ENCODE results near the gene ENO4. TPM values are rescaled to one million over a fixed set of nuclear protein-coding genes. Genes with fewer than 3 reads are reported as not detected.

Gene ENO4
- total and polyA plus RNA-seq, 10 of the 15 experiments (the other 5 are each of a cell fraction or from before 2014, with no cell fraction given): 0.12 to 0.37 (median 0.18) TPM; not detected in 7

DNA sequence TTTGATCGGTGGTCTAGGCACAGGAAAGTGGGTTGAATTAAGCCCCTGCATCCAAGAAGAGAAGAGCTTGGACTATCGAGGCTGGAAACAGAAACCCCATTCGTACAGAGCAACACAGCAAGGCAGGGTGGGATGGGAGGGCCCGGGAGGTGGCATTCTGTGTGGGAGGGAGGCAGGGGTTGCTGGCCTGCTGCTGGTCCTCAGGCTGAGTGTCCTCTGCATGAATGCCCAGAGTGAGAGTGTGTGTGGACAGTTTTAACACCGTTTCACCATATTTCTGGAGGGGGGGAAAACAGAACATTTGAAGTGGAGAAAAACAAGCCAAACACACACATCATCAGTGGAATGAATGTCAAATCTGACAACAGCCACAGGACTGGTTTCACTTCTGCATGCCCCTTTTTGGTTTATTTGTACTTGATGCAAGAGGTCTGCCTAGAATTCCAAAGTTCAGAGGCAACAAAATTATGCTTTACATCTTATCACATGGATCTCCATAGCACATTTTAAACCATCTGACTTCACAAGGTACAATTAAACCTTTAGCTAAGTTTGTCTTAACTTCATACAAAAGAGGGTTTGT is 11.1 kb upstream of the ENO4 start (continued):
- TF ChIP-seq ESRRA (IDR thresholded peaks at IDR 0.05; ENCODE audit: low read length) (no peak), STAT1 (conservative IDR thresholded peaks at IDR 0.05) (no peak), CBX3 (IDR thresholded peaks at IDR 0.05; ENCODE audit: borderline replicate concordance, low read depth) (no peak), BACH1 (IDR thresholded peaks at IDR 0.05; ENCODE audit: borderline replicate concordance) (no peak), TCF12 (IDR thresholded peaks at IDR 0.05; ENCODE audit: low read depth, low read length) (no peak)

DNA sequence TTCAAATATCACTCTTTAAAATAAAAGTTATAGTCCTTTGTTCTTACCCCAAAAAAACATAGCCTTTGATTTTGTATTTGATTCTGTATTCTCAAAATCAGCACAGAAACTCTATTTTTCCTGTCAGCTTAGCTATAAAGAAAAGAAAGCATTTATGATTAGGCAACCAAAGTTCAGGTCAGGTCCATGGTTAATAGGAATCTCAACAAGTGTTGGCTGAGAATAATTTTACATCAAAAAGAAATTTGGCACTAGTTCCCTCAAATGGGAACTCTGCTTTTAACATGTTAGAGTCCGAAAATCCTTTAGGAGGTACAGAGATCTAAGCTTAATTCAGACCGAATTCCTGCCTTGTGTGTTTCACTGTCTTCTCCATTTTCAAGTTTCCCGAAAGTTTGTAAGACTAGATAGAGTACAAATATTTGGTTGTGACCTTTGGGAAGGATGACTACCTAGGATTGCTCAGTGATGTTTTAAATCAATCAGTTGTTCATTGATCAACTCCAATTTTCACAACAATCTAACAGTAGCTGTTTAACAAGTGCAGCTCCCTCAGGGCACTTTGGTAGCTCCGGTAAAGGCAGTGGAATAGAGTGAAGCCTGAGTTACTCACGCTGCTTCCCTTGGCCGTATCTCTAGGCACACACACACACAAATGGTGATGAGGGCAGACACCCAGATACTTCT is 8.8 kb upstream of the ENO4 start:
- POLR2A ChIA-PET: no interaction called here
- Histone ChIP-seq H3K9ac (ENCODE audit: control insufficient read depth, insufficient read depth, low read length) (no peak overlapping the region), H3K27ac (ENCODE audit: control insufficient read depth, insufficient read depth) (no peak overlapping the region), H3K79me2 (ENCODE audit: control insufficient read depth, insufficient read depth, low read length) (no peaks in the 10 kb centered on the region; the same call in 1 of the 2 replicates), H3K36me3 (ENCODE audit: control insufficient read depth in 2 of 2, insufficient read depth in 2 of 2, low read length in 1 of 2) (no peaks in the 10 kb centered on the region), H3K27me3 (replicated peaks in 1 of 2; ENCODE audit: control insufficient read depth in 2 of 2, insufficient read depth in 2 of 2, low read length in 1 of 2) (no peaks in the 10 kb centered on the region; a peak in 1 of 4 replicates), H3K4me1 (ENCODE audit: control insufficient read depth, insufficient read depth, low read length) (peaks cover 5% of the 10 kb centered on the region), H3K4me3 (no peak overlapping the region), H2AFZ (ENCODE audit: control insufficient read depth, low read depth, low read length) (no peak overlapping the region), H3K4me2 (ENCODE audit: control insufficient read depth, insufficient read depth) (no peak overlapping the region), H3K9me3 (replicated peaks; ENCODE audit: control insufficient read depth, insufficient read depth, low read length) (no peaks in the 10 kb centered on the region), H4K20me1 (ENCODE audit: control insufficient read depth, insufficient read depth) (no peaks in the 10 kb centered on the region)
- RAD21 ChIA-PET (ENCODE audit: unreplicated experiment): interaction anchor here (1.2 to 1.4 kb wide), 2 partner anchors 9 to 298 kb away, joined by 3 to 5 read pairs; partner anchors contain the start of gene ENO4
- CTCF ChIA-PET: interaction anchor here (2.1 to 4.3 kb wide), 2 partner anchors 52 to 335 kb away, joined by 5 to 24 read pairs; no protein-coding TSS in a partner anchor
- intact Hi-C loops (cut with micrococcal nuclease; ENCODE audit: unreplicated experiment) (no loop called here), in situ Hi-C loops (cut with MboI) (no loop called here)
- no TSS peak for BruUV-seq (replicated peaks)
- FAIRE-seq: no peak
- 76% methylated on average over 6 of the region's 6 CpGs for WGBS (ENCODE audit: insufficient coverage, insufficient replicate concordance, low lambda C conversion rate, missing lambda C conversion rate)
- ATAC-seq: no peak
- SMC1A ChIA-PET (ENCODE audit: uncharacterized antibody, unreplicated experiment): interaction anchor here (0.8 kb wide), 1 partner anchor 27 kb away, joined by 3 read pairs; no protein-coding TSS in a partner anchor
- DNase-seq (ENCODE audit: low read depth, low spot score): no peak
- TF ChIP-seq, protein P1, sequence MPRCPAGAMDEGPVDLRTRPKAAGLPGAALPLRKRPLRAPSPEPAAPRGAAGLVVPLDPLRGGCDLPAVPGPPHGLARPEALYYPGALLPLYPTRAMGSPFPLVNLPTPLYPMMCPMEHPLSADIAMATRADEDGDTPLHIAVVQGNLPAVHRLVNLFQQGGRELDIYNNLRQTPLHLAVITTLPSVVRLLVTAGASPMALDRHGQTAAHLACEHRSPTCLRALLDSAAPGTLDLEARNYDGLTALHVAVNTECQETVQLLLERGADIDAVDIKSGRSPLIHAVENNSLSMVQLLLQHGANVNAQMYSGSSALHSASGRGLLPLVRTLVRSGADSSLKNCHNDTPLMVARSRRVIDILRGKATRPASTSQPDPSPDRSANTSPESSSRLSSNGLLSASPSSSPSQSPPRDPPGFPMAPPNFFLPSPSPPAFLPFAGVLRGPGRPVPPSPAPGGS (IDR thresholded peaks at IDR 0.05; ENCODE audit: borderline replicate concordance, insufficient read depth, low read depth, low read length, poor library complexity, severe bottlenecking): no peak
- TF ChIP-seq STAT1 (conservative IDR thresholded peaks at IDR 0.05): no peak
- TF ChIP-seq, protein P2, sequence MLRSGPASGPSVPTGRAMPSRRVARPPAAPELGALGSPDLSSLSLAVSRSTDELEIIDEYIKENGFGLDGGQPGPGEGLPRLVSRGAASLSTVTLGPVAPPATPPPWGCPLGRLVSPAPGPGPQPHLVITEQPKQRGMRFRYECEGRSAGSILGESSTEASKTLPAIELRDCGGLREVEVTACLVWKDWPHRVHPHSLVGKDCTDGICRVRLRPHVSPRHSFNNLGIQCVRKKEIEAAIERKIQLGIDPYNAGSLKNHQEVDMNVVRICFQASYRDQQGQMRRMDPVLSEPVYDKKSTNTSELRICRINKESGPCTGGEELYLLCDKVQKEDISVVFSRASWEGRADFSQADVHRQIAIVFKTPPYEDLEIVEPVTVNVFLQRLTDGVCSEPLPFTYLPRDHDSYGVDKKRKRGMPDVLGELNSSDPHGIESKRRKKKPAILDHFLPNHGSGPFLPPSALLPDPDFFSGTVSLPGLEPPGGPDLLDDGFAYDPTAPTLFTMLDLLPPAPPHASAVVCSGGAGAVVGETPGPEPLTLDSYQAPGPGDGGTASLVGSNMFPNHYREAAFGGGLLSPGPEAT (IDR thresholded peaks at IDR 0.05; ENCODE audit: low read depth): no peak
- no peak for TF ChIP-seq RAD21 (IDR thresholded peaks at IDR 0.05; ENCODE audit: insufficient read depth, low read depth, low read length)
- TF ChIP-seq PAX8 (IDR thresholded peaks at IDR 0.05): no peak
- TF ChIP-seq CBFB (IDR thresholded peaks at IDR 0.05; ENCODE audit: low read depth): no peak
- no peak for TF ChIP-seq CHD4 (IDR thresholded peaks at IDR 0.05)
- TF ChIP-seq, protein P3, sequence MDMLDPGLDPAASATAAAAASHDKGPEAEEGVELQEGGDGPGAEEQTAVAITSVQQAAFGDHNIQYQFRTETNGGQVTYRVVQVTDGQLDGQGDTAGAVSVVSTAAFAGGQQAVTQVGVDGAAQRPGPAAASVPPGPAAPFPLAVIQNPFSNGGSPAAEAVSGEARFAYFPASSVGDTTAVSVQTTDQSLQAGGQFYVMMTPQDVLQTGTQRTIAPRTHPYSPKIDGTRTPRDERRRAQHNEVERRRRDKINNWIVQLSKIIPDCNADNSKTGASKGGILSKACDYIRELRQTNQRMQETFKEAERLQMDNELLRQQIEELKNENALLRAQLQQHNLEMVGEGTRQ (IDR thresholded peaks at IDR 0.05; ENCODE audit: borderline replicate concordance, low read depth, low read length): no peak
- no peak for TF ChIP-seq FOXM1 (IDR thresholded peaks at IDR 0.05; ENCODE audit: low read depth, low read length)
- TF ChIP-seq PML (IDR thresholded peaks at IDR 0.05; ENCODE audit: low read length): no peak
